CD14-positive monocyte (primary cell): ENCODE data around the gene TPM1. TPM values are rescaled to one million over a fixed set of nuclear protein-coding genes. Genes with fewer than 3 reads are reported as not detected.

ENCODE experiments used
- DNase-seq, 3 donors: peaks; one replicate each; pipeline ENCODE4 v3.0.0-alpha.2; 2011 to 2022
- H2AFZ ChIP-seq: 2 replicates; pipeline ENCODE4 v1.6.0; 2012; ENCODE audit warnings: mild to moderate bottlenecking, low read depth, low read length, inconsistent platforms; ENCODE audit not compliant: insufficient read depth, poor library complexity, severe bottlenecking
- H3K27ac ChIP-seq, 2 donors: 1 replicate in 1 of 2; 2 replicates in 1 of 2; pipeline ENCODE4 v1.5.1; 2012 to 2013; ENCODE audit warnings: low read length in 2 of 2, control low read depth in 1 of 2, inconsistent platforms in 1 of 2, low read depth in 1 of 2, mild to moderate bottlenecking in 1 of 2
- H3K27me3 ChIP-seq, 2 donors: one replicate each; pipeline versions ENCODE4 v1.6.0 to v1.6.1; 2011 to 2013; ENCODE audit warnings: low read length in 2 of 2; ENCODE audit not compliant: control insufficient read depth in 2 of 2, insufficient read depth in 2 of 2
- H3K36me3 ChIP-seq, 2 donors: replicated peaks in 1 of 2; 1 replicate in 1 of 2; 2 replicates in 1 of 2; pipeline versions ENCODE4 v1.5.1 to v1.6.1; 2012 to 2013; ENCODE audit warnings: low read length in 2 of 2, control low read depth in 1 of 2, inconsistent platforms in 1 of 2, mild to moderate bottlenecking in 1 of 2; ENCODE audit not compliant: insufficient read depth in 2 of 2, control insufficient read depth in 1 of 2
- H3K4me1 ChIP-seq, 2 donors: 1 replicate in 1 of 2; 2 replicates in 1 of 2; pipeline versions ENCODE4 v1.5.1 to v1.6.1; 2012 to 2013; ENCODE audit warnings: low read length in 2 of 2, control low read depth in 1 of 2, inconsistent platforms in 1 of 2, mild to moderate bottlenecking in 1 of 2, moderate library complexity in 1 of 2; ENCODE audit not compliant: insufficient read depth in 2 of 2, control insufficient read depth in 1 of 2
- H3K4me2 ChIP-seq: replicated peaks from 2 replicates; pipeline ENCODE3; 2012; ENCODE audit warnings: low read length, moderate library complexity, mild to moderate bottlenecking; ENCODE audit not compliant: poor library complexity, severe bottlenecking; ENCODE audit errors: extremely low read depth
- H3K4me3 ChIP-seq, 3 experiments: fragments of 200-600 bp in 1 of 3; sonication (generic) in 1 of 3; replicated peaks in 1 of 3; 1 replicate in 2 of 3; 2 replicates in 1 of 3; pipeline ENCODE4 v1.5.1; 2011 to 2013; ENCODE audit warnings: low read length in 3 of 3, mild to moderate bottlenecking in 3 of 3, control low read depth in 2 of 3, low read depth in 2 of 3, inconsistent platforms in 1 of 3, moderate library complexity in 1 of 3
- H3K79me2 ChIP-seq: 2 replicates; pipeline ENCODE4 v1.6.0; 2012; ENCODE audit warnings: mild to moderate bottlenecking, control low read depth, inconsistent platforms, low read length, moderate library complexity; ENCODE audit not compliant: insufficient read depth
- H3K9ac ChIP-seq: 2 replicates; pipeline ENCODE4 v1.6.0; 2017; ENCODE audit warnings: low read length, mild to moderate bottlenecking; ENCODE audit not compliant: insufficient read depth, poor library complexity, severe bottlenecking
- H3K9me3 ChIP-seq, 2 donors: replicated peaks in 1 of 2; 1 replicate in 1 of 2; 2 replicates in 1 of 2; pipeline versions ENCODE4 v1.5.1 to v1.6.1; 2012 to 2013; ENCODE audit warnings: low read length in 2 of 2, control low read depth in 1 of 2; ENCODE audit not compliant: control insufficient read depth in 1 of 2, insufficient read depth in 1 of 2
- H4K20me1 ChIP-seq: 2 replicates; pipeline ENCODE4 v1.6.0; 2012; ENCODE audit warnings: mild to moderate bottlenecking, low read length, control low read depth, moderate library complexity; ENCODE audit not compliant: insufficient read depth
- H3K27ac Mint-ChIP-seq, 7 donors: one replicate each; pipeline ENCODE4 v1.8.0; 2020; ENCODE audit warnings: mild to moderate bottlenecking in 7 of 7, mixed read lengths in 7 of 7, moderate library complexity in 6 of 7, inconsistent platforms in 2 of 7
- H3K27me3 Mint-ChIP-seq, 3 donors: one replicate each; pipeline ENCODE4 v1.8.0; 2021 to 2022; ENCODE audit warnings: low read depth in 3 of 3, mild to moderate bottlenecking in 3 of 3, mixed read lengths in 3 of 3, moderate library complexity in 3 of 3, inconsistent platforms in 1 of 3
- H3K36me3 Mint-ChIP-seq, 2 donors: one replicate each; pipeline ENCODE4 v1.8.0; 2020; ENCODE audit warnings: mixed read lengths in 2 of 2, inconsistent platforms in 1 of 2, mild to moderate bottlenecking in 1 of 2
- H3K4me1 Mint-ChIP-seq: one replicate; pipeline ENCODE4 v1.8.0; 2020; ENCODE audit warnings: mild to moderate bottlenecking, mixed read lengths
- H3K4me3 Mint-ChIP-seq, 2 donors: one replicate each; pipeline ENCODE4 v1.8.0; 2020; ENCODE audit warnings: mild to moderate bottlenecking in 2 of 2, mixed read lengths in 2 of 2, moderate library complexity in 1 of 2
- H3K9me3 Mint-ChIP-seq, 7 donors: one replicate each; pipeline ENCODE4 v1.8.0; 2020 to 2022; ENCODE audit warnings: mixed read lengths in 7 of 7, mild to moderate bottlenecking in 6 of 7, moderate library complexity in 6 of 7, inconsistent platforms in 2 of 7
- CTCF ChIP-seq: fragments of 200-600 bp; IDR thresholded peaks from one replicate; pipeline ENCODE4 v1.8.0; 2022; ENCODE audit warnings: antibody characterized with exemption, mild to moderate bottlenecking
- WGBS: methylation state at CpG from one replicate; pipeline ENCODE4 v1.1.5; 2013; ENCODE audit warnings: missing lambda C conversion rate; ENCODE audit not compliant: insufficient coverage; 5-methylcytosine and 5-hydroxymethylcytosine counted together
- intact Hi-C, 2 donors: fragments of 100-400 bp; cut with micrococcal nuclease; formaldehyde crosslinking; loops; one replicate each; pipeline versions ENCODE4 v1.15.0 to v1.15.1; 2023
- polyA plus RNA-seq, 3 donors: library from polyadenylated mRNA; depleted of rRNA in 1 of 3; unstranded in 2 of 3; stranded (reverse) in 1 of 3; fragments of 300-500 nt in 2 of 3; fragments of >200 nt in 1 of 3; fragmentation: Illumina TruSeq in 2 of 3; gene quantifications; 1 replicate in 2 of 3; 2 replicates in 1 of 3; pipeline ENCODE4 v1.2.3, GENCODE V29; 2012 to 2021

The TPM1 gene
- polyA plus RNA-seq, 3 donors: 11.7 to 15.9 (median 11.9) TPM

GRCh38 chr15:63063877-63064409 lies 21.4 kb downstream of the TPM1 start:
- Histone ChIP-seq H3K4me3 (no peak overlapping the region), H3K79me2 (no peaks in the 10 kb centered on the region), H4K20me1 (no peaks in the 10 kb centered on the region), H3K4me2 (no peak overlapping the region), H3K4me1 (no peaks in the 10 kb centered on the region), H3K27me3 (no peaks in the 10 kb centered on the region), H3K9me3 (no peaks in the 10 kb centered on the region), H3K9ac (no peak overlapping the region), H3K27ac (no peak overlapping the region), H2AFZ (no peak overlapping the region), H3K36me3 (peaks cover 38 to 52% of the 10 kb centered on the region in 2 donors)
- intact Hi-C loops: no loop called here
- 90% methylated on average over 9 of the region's 13 CpGs for WGBS
- H3K36me3 Mint-ChIP-seq: peaks cover 54 to 61% of the 10 kb centered on the region in 2 donors
- no peak for DNase-seq
- H3K27ac Mint-ChIP-seq: peak overlapping the region in 1 of 7 donors; percentile 69
- H3K4me1 Mint-ChIP-seq: peaks cover 3% of the 10 kb centered on the region
- H3K4me3 Mint-ChIP-seq: no peak overlapping the region
- H3K9me3 Mint-ChIP-seq: no peaks in the 10 kb centered on the region
- TF ChIP-seq CTCF: no peak
- peaks cover 0 to 5% (median 0%) of the 10 kb centered on the region in 3 donors for H3K27me3 Mint-ChIP-seq

DNA sequence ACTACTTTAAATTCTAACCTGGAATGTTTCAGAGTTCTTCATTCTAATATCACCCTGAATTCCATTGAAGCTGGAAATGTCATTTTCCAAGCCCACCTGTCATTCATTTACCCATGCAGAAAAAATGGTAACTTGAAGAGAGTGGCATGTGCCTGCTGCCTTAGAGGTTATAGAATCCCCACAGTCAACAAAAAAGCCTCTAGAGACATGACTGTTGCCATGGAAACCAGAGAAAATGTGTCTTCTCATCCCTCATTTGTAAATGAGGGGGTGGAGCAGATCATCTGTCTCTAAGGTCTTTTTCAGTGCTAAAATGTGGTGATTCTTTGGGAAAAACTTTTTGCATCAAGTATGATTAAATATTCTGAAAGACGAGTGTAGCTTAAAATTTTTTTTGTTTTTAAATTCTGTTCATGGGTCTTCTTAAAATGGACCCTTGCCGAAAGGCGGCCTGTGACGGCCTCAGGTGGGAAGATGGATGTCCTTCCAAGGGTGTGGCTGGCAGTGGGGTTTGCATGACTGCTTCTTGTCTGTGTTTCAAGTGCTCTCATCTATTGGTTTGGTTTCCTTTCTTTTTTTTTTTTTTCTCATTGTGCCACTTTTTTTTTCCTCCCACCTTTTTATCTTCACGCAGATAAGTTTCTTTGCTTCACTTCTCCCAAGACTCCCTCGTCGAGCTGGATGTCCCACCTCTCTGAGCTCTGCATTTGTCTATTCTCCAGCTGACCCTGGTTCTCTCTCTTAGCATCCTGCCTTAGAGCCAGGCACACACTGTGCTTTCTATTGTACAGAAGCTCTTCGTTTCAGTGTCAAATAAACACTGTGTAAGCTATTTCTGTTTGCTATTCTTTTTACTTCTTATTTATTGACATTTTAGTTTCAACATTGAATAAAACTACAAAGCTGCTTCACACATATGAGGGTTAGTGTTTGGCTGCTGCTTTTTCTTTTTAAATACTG lies 23.0 kb downstream of the TPM1 start:
- Histone ChIP-seq H3K27ac (no peak overlapping the region), H3K4me3 (no peak overlapping the region), H3K79me2 (no peaks in the 10 kb centered on the region), H3K27me3 (no peaks in the 10 kb centered on the region), H3K9ac (no peak overlapping the region), H3K36me3 (peaks cover 25 to 36% of the 10 kb centered on the region in 2 donors), H2AFZ (no peak overlapping the region), H3K4me1 (no peaks in the 10 kb centered on the region), H3K4me2 (no peak overlapping the region), H3K9me3 (no peaks in the 10 kb centered on the region), H4K20me1 (no peaks in the 10 kb centered on the region)
- no peak for TF ChIP-seq CTCF
- no peaks in the 10 kb centered on the region for H3K9me3 Mint-ChIP-seq
- peaks cover 0 to 5% (median 0%) of the 10 kb centered on the region in 3 donors for H3K27me3 Mint-ChIP-seq
- WGBS: no CpG with 5 or more reads among the region's 8 CpGs
- H3K4me1 Mint-ChIP-seq: peaks cover 3% of the 10 kb centered on the region
- no peak overlapping the region for H3K27ac Mint-ChIP-seq
- H3K4me3 Mint-ChIP-seq: no peak overlapping the region
- H3K36me3 Mint-ChIP-seq: peaks cover 39 to 48% of the 10 kb centered on the region in 2 donors
- no peak for DNase-seq
- intact Hi-C loops: no loop called here
